NCI-H187 treated with DMSO at 0.1 percent for 48 hours (cell line): ENCODE measurements around the gene WDR31.
"Not testable (repeated sequence)": the region's sequence is repeated elsewhere in the genome, so short reads cannot be mapped to it uniquely, and the experiment has no call there.

Source experiments
- DNase-seq: peaks from one replicate; lab custom pipeline; 2025; lab: John Stamatoyannopoulos, UW

WDR31 gene

GRCh38 chr9:113340011-113340699 lies at the start of gene WDR31:
Gene WDR31, minus strand, starts transcription at chr9:113340275. Its CDS starts 8,253 bp downstream, at chr9:113332022.
- no peak for DNase-seq

GRCh38 chr9:113389451-113389850 lies 49.4 kb upstream of the WDR31 start:
- no peak for DNase-seq

GRCh38 chr9:113388833-113389232 lies 48.8 kb upstream of the WDR31 start:
- DNase-seq: no peak

- DNase-seq: no peak
Observed at GRCh38 chr9:113387560-113388230, 47.6 kb upstream of the WDR31 start.

GRCh38 chr9:113386571-113387393 lies 46.7 kb upstream of the WDR31 start:
- no peak for DNase-seq

- no peak for DNase-seq
Observed at GRCh38 chr9:113381909-113382411, 41.9 kb upstream of the WDR31 start.

GRCh38 chr9:113381441-113381840 lies 41.4 kb upstream of the WDR31 start:
- not testable (repeated sequence) for DNase-seq

GRCh38 chr9:113380869-113381378 lies 40.8 kb upstream of the WDR31 start:
- DNase-seq: no peak

GRCh38 chr9:113379829-113380210 lies 39.7 kb upstream of the WDR31 start:
- DNase-seq: not testable (repeated sequence)

GRCh38 chr9:113379094-113379828 lies 39.2 kb upstream of the WDR31 start:
- not testable (repeated sequence) for DNase-seq

GRCh38 chr9:113376634-113377567 lies 36.8 kb upstream of the WDR31 start, which contains the start of gene HDHD3:
Gene HDHD3, minus strand, starts transcription at chr9:113376986. Its CDS starts 2,632 bp downstream, at chr9:113374354.
- DNase-seq: no peak

- DNase-seq: no peak
Observed at GRCh38 chr9:113375057-113376023, 35.3 kb upstream of the WDR31 start.

- DNase-seq: no peak
Observed at GRCh38 chr9:113373676-113374392, 33.8 kb upstream of the WDR31 start.

- no peak for DNase-seq
Observed at GRCh38 chr9:113373256-113373655, 33.2 kb upstream of the WDR31 start.

GRCh38 chr9:113372059-113372458 lies 32.0 kb upstream of the WDR31 start:
- no peak for DNase-seq

- no peak for DNase-seq
Observed at GRCh38 chr9:113370806-113371325, 30.8 kb upstream of the WDR31 start.

- no peak for DNase-seq
Observed at GRCh38 chr9:113369855-113370140, 29.7 kb upstream of the WDR31 start.
